ENCODE results near the gene EHBP1.

Gene EHBP1

GRCh38 chr2:62817348-62817747 is 111.8 kb downstream of the EHBP1 start:
- no peak for DNase-seq

- no peak for DNase-seq
Measured at GRCh38 chr2:62817995-62818713, 112.6 kb downstream of the EHBP1 start.

GRCh38 chr2:62822549-62822948 is 117.0 kb downstream of the EHBP1 start:
- no peak for DNase-seq

GRCh38 chr2:62824388-62824787 is 118.9 kb downstream of the EHBP1 start:
- no peak for DNase-seq

GRCh38 chr2:62826141-62826540 is 120.6 kb downstream of the EHBP1 start:
- no peak for DNase-seq

GRCh38 chr2:62826953-62827675 is 121.6 kb downstream of the EHBP1 start:
- no peak for DNase-seq

- no peak for DNase-seq
Measured at GRCh38 chr2:62831729-62832128, 126.2 kb downstream of the EHBP1 start.

- no peak for DNase-seq
Measured at GRCh38 chr2:62844311-62845090, 139.0 kb downstream of the EHBP1 start.

- no peak for DNase-seq
Measured at GRCh38 chr2:62845256-62845655, 139.7 kb downstream of the EHBP1 start.

GRCh38 chr2:62852254-62852653 is 146.7 kb downstream of the EHBP1 start:
- DNase-seq, result no peak

GRCh38 chr2:62854600-62855514 is 149.3 kb downstream of the EHBP1 start:
- DNase-seq, result no peak

- DNase-seq, result peak in 6 of 56 donors; percentile 0 to 4 (median 2)
Measured at GRCh38 chr2:62856228-62857040, 150.9 kb downstream of the EHBP1 start.

- DNase-seq, result no peak
Measured at GRCh38 chr2:62857139-62857931, 151.8 kb downstream of the EHBP1 start.

- DNase-seq, result no peak
Measured at GRCh38 chr2:62858231-62858832, 152.8 kb downstream of the EHBP1 start.

GRCh38 chr2:62868947-62869346 is 163.4 kb downstream of the EHBP1 start:
- DNase-seq, result no peak

GRCh38 chr2:62870966-62871365 is 165.5 kb downstream of the EHBP1 start:
- no peak for DNase-seq

- DNase-seq, result no peak
Measured at GRCh38 chr2:62871506-62871905, 166.0 kb downstream of the EHBP1 start.

- no peak for DNase-seq
Measured at GRCh38 chr2:62873603-62874002, 168.1 kb downstream of the EHBP1 start.

- DNase-seq, result no peak
Measured at GRCh38 chr2:62874881-62875383, 169.4 kb downstream of the EHBP1 start.
